WTC11 (cell line): ENCODE results near the gene CRYBB2. TPM values are rescaled to one million over a fixed set of nuclear protein-coding genes. Genes with fewer than 3 reads are reported as not detected.

ENCODE experiments used
- ATAC-seq: fragments of 200-7000 bp; cut with Tn5 transposase; 2 replicates; pipeline ENCODE4 v1.10.0; 2021; ENCODE audit warnings: mild to moderate bottlenecking, moderate library complexity
- CTCF ChIA-PET: fragments of 300-600 bp; sonication (Branson Sonifier 250); formaldehyde crosslinking; loops from one replicate; lab custom pipeline; 2021; ENCODE audit warnings: antibody characterized with exemption; lab: Charles Lee
- POLR2A ChIA-PET: fragments of 350-600 bp; sonication (Branson Sonifier 250); formaldehyde crosslinking; loops from one replicate; lab custom pipeline; 2021; ENCODE audit warnings: antibody characterized with exemption; lab: Charles Lee
- DNase-seq: peaks from one replicate; pipeline ENCODE4 v3.0.0; 2021; ENCODE audit warnings: low spot score
- H3K27ac Mint-ChIP-seq: 2 replicates; pipeline ENCODE4 v1.8.0; 2021; ENCODE audit warnings: mixed read lengths
- H3K27me3 Mint-ChIP-seq: 2 replicates; pipeline ENCODE4 v1.8.0; 2021; ENCODE audit warnings: low read depth, mild to moderate bottlenecking, moderate library complexity, mixed read lengths
- H3K36me3 Mint-ChIP-seq: 2 replicates; pipeline ENCODE4 v1.8.0; 2021; ENCODE audit warnings: mixed read lengths
- H3K4me1 Mint-ChIP-seq: 2 replicates; pipeline ENCODE4 v1.8.0; 2022; ENCODE audit warnings: mixed read lengths
- H3K4me3 Mint-ChIP-seq: 2 replicates; pipeline ENCODE4 v1.8.0; 2021; ENCODE audit warnings: mild to moderate bottlenecking, moderate library complexity, mixed read lengths
- H3K9me3 Mint-ChIP-seq: 2 replicates; pipeline ENCODE4 v1.8.0; 2021; ENCODE audit warnings: mixed read lengths
- CREB1 ChIP-seq: sonication (generic); formaldehyde crosslinking; IDR thresholded peaks from 2 replicates; pipeline ENCODE4 v1.8.0; 2023; ENCODE audit warnings: mild to moderate bottlenecking, missing genetic modification reagents
- EMX1 ChIP-seq: fragments of 250-450 bp; sonication (Bioruptor Pico); IDR thresholded peaks from 2 replicates; pipeline ENCODE4 v1.8.0; 2021; ENCODE audit warnings: mild to moderate bottlenecking
- FOXJ3 ChIP-seq: sonication (generic); formaldehyde crosslinking; IDR thresholded peaks from 2 replicates; pipeline ENCODE4 v1.9.0; 2021; ENCODE audit warnings: missing genetic modification reagents, mild to moderate bottlenecking, borderline replicate concordance
- FOXK1 ChIP-seq: sonication (generic); formaldehyde crosslinking; IDR thresholded peaks from 2 replicates; pipeline ENCODE4 v1.8.0; 2022; ENCODE audit warnings: mild to moderate bottlenecking, moderate library complexity, missing genetic modification reagents
- NR1H2 ChIP-seq: sonication (generic); formaldehyde crosslinking; IDR thresholded peaks from 2 replicates; pipeline ENCODE4 v1.9.0; 2021; ENCODE audit warnings: mild to moderate bottlenecking, moderate library complexity, missing genetic modification reagents
- SMAD3 ChIP-seq: sonication (generic); formaldehyde crosslinking; IDR thresholded peaks from 2 replicates; pipeline ENCODE4 v1.8.0; 2022; ENCODE audit warnings: missing genetic modification reagents, mild to moderate bottlenecking, borderline replicate concordance
- TEAD1 ChIP-seq: sonication (generic); formaldehyde crosslinking; IDR thresholded peaks from 2 replicates; pipeline ENCODE4 v1.8.0; 2022; ENCODE audit warnings: mild to moderate bottlenecking, missing genetic modification reagents
- ZNF423 ChIP-seq: fragments of 250-450 bp; sonication (Bioruptor Pico); IDR thresholded peaks from 2 replicates; pipeline ENCODE4 v2.1.2; 2022; ENCODE audit warnings: mild to moderate bottlenecking, moderate library complexity
- total RNA-seq: library from RNA; stranded (reverse); gene quantifications from 3 replicates; pipeline ENCODE4 v1.2.3, GENCODE V29; 2021
- TF ChIP-seq, protein P1 (sequence below): sonication (generic); formaldehyde crosslinking; IDR thresholded peaks from 2 replicates; pipeline ENCODE4 v1.8.1; 2023; ENCODE audit warnings: mild to moderate bottlenecking, missing genetic modification reagents, moderate library complexity
- TF ChIP-seq, protein P2 (sequence below): sonication (generic); formaldehyde crosslinking; IDR thresholded peaks from 2 replicates; pipeline ENCODE4 v1.8.0; 2022; ENCODE audit warnings: mild to moderate bottlenecking, missing genetic modification reagents
- TF ChIP-seq, protein P3 (sequence below): fragments of 250-450 bp; sonication (Bioruptor Pico); IDR thresholded peaks from 2 replicates; pipeline ENCODE4 v1.9.0; 2021; ENCODE audit warnings: mild to moderate bottlenecking
- TF ChIP-seq, protein P4 (sequence below): sonication (generic); formaldehyde crosslinking; IDR thresholded peaks from 2 replicates; pipeline ENCODE4 v1.8.1; 2022; ENCODE audit warnings: missing genetic modification reagents, borderline replicate concordance
- TF ChIP-seq, protein P5 (sequence below): sonication (generic); formaldehyde crosslinking; IDR thresholded peaks from 2 replicates; pipeline ENCODE4 v1.8.1; 2022; ENCODE audit warnings: mild to moderate bottlenecking, missing genetic modification reagents, moderate library complexity, borderline replicate concordance
- TF ChIP-seq, protein P6 (sequence below): sonication (generic); formaldehyde crosslinking; IDR thresholded peaks from 2 replicates; pipeline ENCODE4 v1.8.1; 2023; ENCODE audit warnings: mild to moderate bottlenecking, moderate library complexity, missing genetic modification reagents

CRYBB2 gene
- total RNA-seq, 1 experiment from 2014 or later = 0.28 TPM

DNA sequence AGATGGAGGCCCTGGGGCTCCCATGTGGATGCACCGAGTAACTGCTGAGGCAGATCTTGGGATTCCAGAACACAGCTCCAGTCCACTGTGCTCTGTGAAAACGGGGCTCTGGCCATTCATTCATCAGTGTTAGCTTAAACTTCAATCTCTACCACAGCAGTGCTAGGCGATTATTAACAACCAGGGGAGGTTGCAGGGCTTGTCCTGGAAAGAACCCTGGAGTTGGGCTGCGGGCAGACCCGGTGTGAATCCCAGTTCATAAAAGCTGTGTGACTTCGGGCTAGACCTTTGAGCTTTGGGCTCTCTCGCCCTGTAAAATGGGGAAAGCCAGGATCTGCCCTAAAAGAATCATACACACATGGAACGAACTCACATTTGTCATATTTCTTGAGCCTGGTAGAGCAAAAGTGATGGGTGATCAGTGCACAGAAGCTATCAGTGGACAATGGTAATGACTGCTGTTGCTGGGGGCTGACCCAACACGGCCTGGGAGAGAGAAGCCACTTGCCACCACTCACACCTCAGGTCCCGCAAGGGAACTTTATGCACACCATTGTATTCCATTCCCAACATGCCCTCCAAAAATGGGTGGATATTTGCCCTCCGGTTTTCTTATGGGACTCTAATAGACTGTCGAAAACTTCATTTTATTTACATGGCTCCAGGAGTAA lies 35.4 kb upstream of the CRYBB2 start:
- Mint-ChIP-seq H3K4me1 (no peaks in the 10 kb centered on the region), H3K27me3 (no peaks in the 10 kb centered on the region), H3K27ac (no peak overlapping the region; the same call in 1 of the 2 replicates), H3K9me3 (peaks cover 10% of the 10 kb centered on the region), H3K36me3 (peaks cover 19% of the 10 kb centered on the region), H3K4me3 (no peak overlapping the region)
- ChIA-PET POLR2A (no interaction called here), CTCF (interaction anchor here (1.3 to 2.1 kb wide), 3 partner anchors 18 to 102 kb away, joined by 4 to 8 read pairs (median 6); no protein-coding TSS in a partner anchor)
- TF ChIP-seq SMAD3 (CRISPR knock-in tag) (no peak), FOXJ3 (CRISPR knock-in tag) (no peak), EMX1 (CRISPR knock-in tag) (no peak), NR1H2 (CRISPR knock-in tag) (no peak)
- TF ChIP-seq, protein P1, sequence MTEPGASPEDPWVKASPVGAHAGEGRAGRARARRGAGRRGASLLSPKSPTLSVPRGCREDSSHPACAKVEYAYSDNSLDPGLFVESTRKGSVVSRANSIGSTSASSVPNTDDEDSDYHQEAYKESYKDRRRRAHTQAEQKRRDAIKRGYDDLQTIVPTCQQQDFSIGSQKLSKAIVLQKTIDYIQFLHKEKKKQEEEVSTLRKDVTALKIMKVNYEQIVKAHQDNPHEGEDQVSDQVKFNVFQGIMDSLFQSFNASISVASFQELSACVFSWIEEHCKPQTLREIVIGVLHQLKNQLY = no peak
- TF ChIP-seq, protein P2, sequence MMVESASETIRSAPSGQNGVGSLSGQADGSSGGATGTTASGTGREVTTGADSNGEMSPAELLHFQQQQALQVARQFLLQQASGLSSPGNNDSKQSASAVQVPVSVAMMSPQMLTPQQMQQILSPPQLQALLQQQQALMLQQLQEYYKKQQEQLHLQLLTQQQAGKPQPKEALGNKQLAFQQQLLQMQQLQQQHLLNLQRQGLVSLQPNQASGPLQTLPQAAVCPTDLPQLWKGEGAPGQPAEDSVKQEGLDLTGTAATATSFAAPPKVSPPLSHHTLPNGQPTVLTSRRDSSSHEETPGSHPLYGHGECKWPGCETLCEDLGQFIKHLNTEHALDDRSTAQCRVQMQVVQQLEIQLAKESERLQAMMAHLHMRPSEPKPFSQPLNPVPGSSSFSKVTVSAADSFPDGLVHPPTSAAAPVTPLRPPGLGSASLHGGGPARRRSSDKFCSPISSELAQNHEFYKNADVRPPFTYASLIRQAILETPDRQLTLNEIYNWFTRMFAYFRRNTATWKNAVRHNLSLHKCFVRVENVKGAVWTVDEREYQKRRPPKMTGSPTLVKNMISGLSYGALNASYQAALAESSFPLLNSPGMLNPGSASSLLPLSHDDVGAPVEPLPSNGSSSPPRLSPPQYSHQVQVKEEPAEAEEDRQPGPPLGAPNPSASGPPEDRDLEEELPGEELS (CRISPR knock-in tag) = no peak
- TF ChIP-seq, protein P3, sequence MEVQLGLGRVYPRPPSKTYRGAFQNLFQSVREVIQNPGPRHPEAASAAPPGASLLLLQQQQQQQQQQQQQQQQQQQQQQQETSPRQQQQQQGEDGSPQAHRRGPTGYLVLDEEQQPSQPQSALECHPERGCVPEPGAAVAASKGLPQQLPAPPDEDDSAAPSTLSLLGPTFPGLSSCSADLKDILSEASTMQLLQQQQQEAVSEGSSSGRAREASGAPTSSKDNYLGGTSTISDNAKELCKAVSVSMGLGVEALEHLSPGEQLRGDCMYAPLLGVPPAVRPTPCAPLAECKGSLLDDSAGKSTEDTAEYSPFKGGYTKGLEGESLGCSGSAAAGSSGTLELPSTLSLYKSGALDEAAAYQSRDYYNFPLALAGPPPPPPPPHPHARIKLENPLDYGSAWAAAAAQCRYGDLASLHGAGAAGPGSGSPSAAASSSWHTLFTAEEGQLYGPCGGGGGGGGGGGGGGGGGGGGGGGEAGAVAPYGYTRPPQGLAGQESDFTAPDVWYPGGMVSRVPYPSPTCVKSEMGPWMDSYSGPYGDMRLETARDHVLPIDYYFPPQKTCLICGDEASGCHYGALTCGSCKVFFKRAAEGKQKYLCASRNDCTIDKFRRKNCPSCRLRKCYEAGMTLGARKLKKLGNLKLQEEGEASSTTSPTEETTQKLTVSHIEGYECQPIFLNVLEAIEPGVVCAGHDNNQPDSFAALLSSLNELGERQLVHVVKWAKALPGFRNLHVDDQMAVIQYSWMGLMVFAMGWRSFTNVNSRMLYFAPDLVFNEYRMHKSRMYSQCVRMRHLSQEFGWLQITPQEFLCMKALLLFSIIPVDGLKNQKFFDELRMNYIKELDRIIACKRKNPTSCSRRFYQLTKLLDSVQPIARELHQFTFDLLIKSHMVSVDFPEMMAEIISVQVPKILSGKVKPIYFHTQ (CRISPR knock-in tag) = no peak
- no peak for ATAC-seq
- DNase-seq = no peak

DNA sequence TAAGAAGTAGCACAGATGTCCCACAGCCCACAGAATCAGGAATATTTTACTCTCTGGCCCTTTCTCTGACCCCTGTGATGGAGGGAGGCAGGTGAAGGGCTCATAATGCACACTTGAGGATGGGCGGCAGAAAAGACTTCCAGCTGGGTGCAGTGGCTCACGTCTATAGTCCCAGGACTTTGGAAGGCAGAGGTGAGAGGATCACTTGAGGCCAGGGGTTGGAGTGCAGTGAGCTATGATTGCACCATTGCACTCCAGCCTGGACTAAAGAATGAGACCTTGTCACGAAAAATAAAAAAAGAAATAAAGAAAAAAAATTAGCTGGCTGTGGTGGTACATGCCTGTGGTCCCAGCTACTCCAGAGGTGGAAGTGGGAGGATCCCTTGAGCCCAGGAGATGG lies 33.3 kb upstream of the CRYBB2 start:
- TF ChIP-seq, protein P4, sequence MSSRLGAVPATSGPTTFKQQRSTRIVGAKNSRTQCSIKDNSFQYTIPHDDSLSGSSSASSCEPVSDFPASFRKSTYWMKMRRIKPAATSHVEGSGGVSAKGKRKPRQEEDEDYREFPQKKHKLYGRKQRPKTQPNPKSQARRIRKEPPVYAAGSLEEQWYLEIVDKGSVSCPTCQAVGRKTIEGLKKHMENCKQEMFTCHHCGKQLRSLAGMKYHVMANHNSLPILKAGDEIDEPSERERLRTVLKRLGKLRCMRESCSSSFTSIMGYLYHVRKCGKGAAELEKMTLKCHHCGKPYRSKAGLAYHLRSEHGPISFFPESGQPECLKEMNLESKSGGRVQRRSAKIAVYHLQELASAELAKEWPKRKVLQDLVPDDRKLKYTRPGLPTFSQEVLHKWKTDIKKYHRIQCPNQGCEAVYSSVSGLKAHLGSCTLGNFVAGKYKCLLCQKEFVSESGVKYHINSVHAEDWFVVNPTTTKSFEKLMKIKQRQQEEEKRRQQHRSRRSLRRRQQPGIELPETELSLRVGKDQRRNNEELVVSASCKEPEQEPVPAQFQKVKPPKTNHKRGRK = no peak
- no peak for TF ChIP-seq TEAD1
- TF ChIP-seq ZNF423 = no peak
- TF ChIP-seq, protein P5, sequence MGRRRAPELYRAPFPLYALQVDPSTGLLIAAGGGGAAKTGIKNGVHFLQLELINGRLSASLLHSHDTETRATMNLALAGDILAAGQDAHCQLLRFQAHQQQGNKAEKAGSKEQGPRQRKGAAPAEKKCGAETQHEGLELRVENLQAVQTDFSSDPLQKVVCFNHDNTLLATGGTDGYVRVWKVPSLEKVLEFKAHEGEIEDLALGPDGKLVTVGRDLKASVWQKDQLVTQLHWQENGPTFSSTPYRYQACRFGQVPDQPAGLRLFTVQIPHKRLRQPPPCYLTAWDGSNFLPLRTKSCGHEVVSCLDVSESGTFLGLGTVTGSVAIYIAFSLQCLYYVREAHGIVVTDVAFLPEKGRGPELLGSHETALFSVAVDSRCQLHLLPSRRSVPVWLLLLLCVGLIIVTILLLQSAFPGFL (CRISPR knock-in tag) = no peak
- TF ChIP-seq, protein P6, sequence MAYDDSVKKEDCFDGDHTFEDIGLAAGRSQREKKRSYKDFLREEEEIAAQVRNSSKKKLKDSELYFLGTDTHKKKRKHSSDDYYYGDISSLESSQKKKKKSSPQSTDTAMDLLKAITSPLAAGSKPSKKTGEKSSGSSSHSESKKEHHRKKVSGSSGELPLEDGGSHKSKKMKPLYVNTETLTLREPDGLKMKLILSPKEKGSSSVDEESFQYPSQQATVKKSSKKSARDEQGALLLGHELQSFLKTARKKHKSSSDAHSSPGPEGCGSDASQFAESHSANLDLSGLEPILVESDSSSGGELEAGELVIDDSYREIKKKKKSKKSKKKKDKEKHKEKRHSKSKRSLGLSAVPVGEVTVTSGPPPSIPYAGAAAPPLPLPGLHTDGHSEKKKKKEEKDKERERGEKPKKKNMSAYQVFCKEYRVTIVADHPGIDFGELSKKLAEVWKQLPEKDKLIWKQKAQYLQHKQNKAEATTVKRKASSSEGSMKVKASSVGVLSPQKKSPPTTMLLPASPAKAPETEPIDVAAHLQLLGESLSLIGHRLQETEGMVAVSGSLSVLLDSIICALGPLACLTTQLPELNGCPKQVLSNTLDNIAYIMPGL (CRISPR knock-in tag) = no peak
- no peak for TF ChIP-seq CREB1
- no peak for TF ChIP-seq FOXK1 (CRISPR knock-in tag)
- DNase-seq (no peak), ATAC-seq (no peak)
- Mint-ChIP-seq H3K36me3 (peaks cover 24% of the 10 kb centered on the region), H3K9me3 (peaks cover 10% of the 10 kb centered on the region; the same call in 1 of the 2 replicates), H3K4me1 (no peaks in the 10 kb centered on the region), H3K27ac (no peak overlapping the region), H3K27me3 (no peaks in the 10 kb centered on the region), H3K4me3 (no peak overlapping the region)
- ChIA-PET CTCF (interaction anchor here (1.3 kb wide), 1 partner anchor 16 kb away, joined by 5 read pairs; no protein-coding TSS in a partner anchor), POLR2A (no interaction called here)
